Naive thymus-derived CD4-positive, alpha-beta T cell (primary cell): ENCODE measurements around the gene TIMP4. TPM values are rescaled to one million over a fixed set of nuclear protein-coding genes. Genes with fewer than 3 reads are reported as not detected.

Experiments used
- ATAC-seq: fragments of 150-1000 bp; cut with Tn5 transposase; 2 replicates; pipeline ENCODE4 v1.10.0; 2021; ENCODE audit warnings: mild to moderate bottlenecking, moderate library complexity
- CTCF ChIA-PET: fragments of 350-600 bp; sonication (Branson Sonifier 250); formaldehyde crosslinking; loops from one replicate; lab custom pipeline; 2021; ENCODE audit warnings: antibody characterized with exemption; lab: Charles Lee
- POLR2A ChIA-PET: fragments of 350-600 bp; sonication (Branson Sonifier 250); formaldehyde crosslinking; loops from one replicate; lab custom pipeline; 2021; ENCODE audit warnings: antibody characterized with exemption, inconsistent platforms; lab: Charles Lee
- DNase-seq, 9 donors: peaks; one replicate each; pipeline versions ENCODE4 v3.0.0 to v3.0.0-alpha.2; 2020 to 2022; ENCODE audit warnings: mixed read lengths in 1 of 9
- H3K27ac ChIP-seq: one replicate; pipeline ENCODE4 v1.7.0; 2013; ENCODE audit warnings: mild to moderate bottlenecking, low read depth, low read length, moderate library complexity
- H3K27me3 ChIP-seq, 2 donors: one replicate each; pipeline ENCODE4 v1.7.0; 2013; ENCODE audit warnings: low read length in 2 of 2, mild to moderate bottlenecking in 2 of 2, moderate library complexity in 2 of 2; ENCODE audit not compliant: control insufficient read depth in 2 of 2, insufficient read depth in 2 of 2
- H3K36me3 ChIP-seq, 3 experiments: 1 replicate in 2 of 3; 2 replicates in 1 of 3; pipeline ENCODE4 v1.7.0; 2013; ENCODE audit warnings: low read length in 3 of 3, mild to moderate bottlenecking in 3 of 3, moderate library complexity in 1 of 3; ENCODE audit not compliant: insufficient read depth in 3 of 3, control insufficient read depth in 2 of 3
- H3K4me1 ChIP-seq, 2 donors: one replicate each; pipeline ENCODE4 v1.7.0; 2013; ENCODE audit warnings: low read length in 2 of 2, mild to moderate bottlenecking in 2 of 2, moderate library complexity in 1 of 2; ENCODE audit not compliant: control insufficient read depth in 2 of 2, insufficient read depth in 2 of 2
- H3K4me3 ChIP-seq: 2 replicates; pipeline ENCODE4 v1.7.0; 2013; ENCODE audit warnings: mild to moderate bottlenecking, low read length
- H3K9me3 ChIP-seq, 3 experiments: 1 replicate in 2 of 3; 2 replicates in 1 of 3; pipeline ENCODE4 v1.7.0; 2013; ENCODE audit warnings: low read length in 3 of 3; ENCODE audit not compliant: control insufficient read depth in 2 of 3
- H3K27ac Mint-ChIP-seq, 9 donors: one replicate each; pipeline ENCODE4 v1.8.0; 2020 to 2022; ENCODE audit warnings: mixed read lengths in 9 of 9, mild to moderate bottlenecking in 8 of 9, moderate library complexity in 5 of 9, inconsistent platforms in 2 of 9
- H3K27me3 Mint-ChIP-seq, 5 donors: one replicate each; pipeline ENCODE4 v1.8.0; 2021 to 2022; ENCODE audit warnings: mixed read lengths in 5 of 5, mild to moderate bottlenecking in 1 of 5
- H3K36me3 Mint-ChIP-seq, 5 donors: one replicate each; pipeline ENCODE4 v1.8.0; 2020 to 2022; ENCODE audit warnings: mixed read lengths in 5 of 5, mild to moderate bottlenecking in 3 of 5, inconsistent platforms in 1 of 5
- H3K4me1 Mint-ChIP-seq, 7 donors: one replicate each; pipeline ENCODE4 v1.8.0; 2020 to 2022; ENCODE audit warnings: mixed read lengths in 7 of 7, mild to moderate bottlenecking in 3 of 7, inconsistent platforms in 1 of 7
- H3K4me3 Mint-ChIP-seq, 10 donors: one replicate each; pipeline ENCODE4 v1.8.0; 2020 to 2022; ENCODE audit warnings: mild to moderate bottlenecking in 10 of 10, mixed read lengths in 10 of 10, moderate library complexity in 6 of 10, inconsistent platforms in 2 of 10
- H3K9me3 Mint-ChIP-seq, 11 donors: one replicate each; pipeline ENCODE4 v1.8.0; 2020 to 2022; ENCODE audit warnings: mixed read lengths in 11 of 11, mild to moderate bottlenecking in 4 of 11, inconsistent platforms in 1 of 11, moderate library complexity in 1 of 11
- intact Hi-C, 2 donors: fragments of 100-400 bp; cut with micrococcal nuclease; formaldehyde crosslinking; loops; one replicate each; pipeline ENCODE4 v1.15.1; 2023
- polyA plus RNA-seq, 2 donors: library from polyadenylated mRNA; unstranded; fragments of 300-500 nt; fragmentation: Illumina TruSeq; gene quantifications; one replicate each; pipeline ENCODE4 v1.2.3, GENCODE V29; 2021
- total RNA-seq, 6 experiments: library from RNA in 5 of 6; stranded (reverse) in 5 of 6; gene quantifications; 1 replicate in 5 of 6; 2 replicates in 1 of 6; pipeline ENCODE4 v1.2.3 and lab custom pipeline; 2021 to 2026

TIMP4 gene
- not detected for total RNA-seq
- polyA plus RNA-seq, result under 1 TPM in 1 of 2 donors, not detected in 1; 0.53 TPM
- not detected for total RNA-seq (lab: John Stamatoyannopoulos, UW)

- Mint-ChIP-seq H3K4me3 (peak within 1 kb of the TSS in 8 of 10 donors; percentile 8 to 64 (median 28)), H3K27ac (no peak within 1 kb of the TSS)
- ATAC-seq, result peak; percentile 53
Measured at GRCh38 chr3:12158387-12159226, at the start of gene TIMP4. TSS of gene TIMP4 (minus strand) at chr3:12158912. CDS start at chr3:12158840, 72 bp downstream.

DNA sequence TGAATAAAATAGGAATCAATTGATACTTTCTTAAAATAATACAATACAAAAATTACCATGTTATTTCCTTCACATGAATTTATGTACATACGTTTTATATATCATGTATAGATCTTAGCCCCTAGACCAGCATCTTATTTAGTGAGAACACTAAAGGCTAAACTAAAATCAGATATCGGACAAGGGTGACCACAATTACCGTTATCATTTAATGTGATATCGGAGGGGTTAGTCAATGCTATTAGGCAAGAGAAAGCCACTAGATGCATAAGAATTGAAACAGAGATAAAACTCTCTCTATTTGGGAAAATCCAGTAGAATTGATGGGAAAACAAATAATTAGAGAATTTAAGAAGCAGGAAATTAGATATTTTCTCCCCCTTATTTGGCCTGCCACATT lies 46.5 kb upstream of the TIMP4 start:
- ATAC-seq (no peak), DNase-seq (no peak)
- no peak overlapping the region for H3K4me3 ChIP-seq
- no peak overlapping the region for H3K4me3 Mint-ChIP-seq
- peaks cover 0 to 4% (median 0%) of the 10 kb centered on the region in 5 donors for H3K36me3 Mint-ChIP-seq
- no peak overlapping the region for H3K27ac ChIP-seq
- H3K27me3 ChIP-seq, result no peaks in the 10 kb centered on the region
- H3K27me3 Mint-ChIP-seq, result peaks cover 6 to 18% (median 10%) of the 10 kb centered on the region in 5 donors
- no peaks in the 10 kb centered on the region for H3K36me3 ChIP-seq
- H3K9me3 ChIP-seq, result no peaks in the 10 kb centered on the region
- no peak overlapping the region for H3K27ac Mint-ChIP-seq
- no peaks in the 10 kb centered on the region for H3K4me1 ChIP-seq
- intact Hi-C loops, result no loop called here
- H3K9me3 Mint-ChIP-seq, result peaks cover 0 to 5% (median 0%) of the 10 kb centered on the region in 11 donors
- POLR2A ChIA-PET, result no interaction called here
- CTCF ChIA-PET, result no interaction called here
- H3K4me1 Mint-ChIP-seq, result peaks cover 0 to 1% (median 0%) of the 10 kb centered on the region in 7 donors

More at GRCh38 chr3:12158387-12159226, at the start of gene TIMP4:
- Mint-ChIP-seq H3K4me1 (peaks cover 0 to 8% (median 5%) of the 10 kb centered on the region in 7 donors), H3K9me3 (no peaks in the 10 kb centered on the region), H3K27me3 (peaks cover 11 to 29% (median 16%) of the 10 kb centered on the region in 5 donors), H3K36me3 (no peaks in the 10 kb centered on the region)
- intact Hi-C loops, result no loop called here
- no peaks in the 10 kb centered on the region for H3K36me3 ChIP-seq
- no peaks in the 10 kb centered on the region for H3K4me1 ChIP-seq
- H3K27ac ChIP-seq, result no peak within 1 kb of the TSS
- H3K4me3 ChIP-seq, result no peak within 1 kb of the TSS
- H3K27me3 ChIP-seq, result no peaks in the 10 kb centered on the region
- no peak for DNase-seq
- no peaks in the 10 kb centered on the region for H3K9me3 ChIP-seq
- ChIA-PET POLR2A (no interaction called here), CTCF (no interaction called here)

GRCh38 chr3:12201813-12202212 lies 43.1 kb upstream of the TIMP4 start:
- no peak overlapping the region for H3K27ac Mint-ChIP-seq
- ChIA-PET POLR2A (no interaction called here), CTCF (interaction anchor here (0.7 kb wide), 1 partner anchor 113 kb away, joined by 5 read pairs; no protein-coding TSS in a partner anchor)
- H3K4me3 ChIP-seq, result no peak overlapping the region
- H3K27me3 Mint-ChIP-seq, result peaks cover 0 to 9% (median 6%) of the 10 kb centered on the region in 5 donors
- intact Hi-C loops, result no loop called here
- no peaks in the 10 kb centered on the region for H3K36me3 ChIP-seq
- H3K27me3 ChIP-seq, result no peaks in the 10 kb centered on the region
- ATAC-seq (no peak), DNase-seq (no peak)
- H3K4me1 ChIP-seq, result no peaks in the 10 kb centered on the region
- H3K27ac ChIP-seq, result no peak overlapping the region
- H3K4me1 Mint-ChIP-seq, result peaks cover 0 to 8% (median 0%) of the 10 kb centered on the region in 7 donors
- no peaks in the 10 kb centered on the region for H3K36me3 Mint-ChIP-seq
- H3K9me3 ChIP-seq, result no peaks in the 10 kb centered on the region
- no peak overlapping the region for H3K4me3 Mint-ChIP-seq
- no peaks in the 10 kb centered on the region for H3K9me3 Mint-ChIP-seq

- no peaks in the 10 kb centered on the region for H3K27me3 ChIP-seq
- H3K36me3 ChIP-seq, result no peaks in the 10 kb centered on the region
- intact Hi-C loops, result no loop called here
- Mint-ChIP-seq H3K27ac (no peak overlapping the region), H3K4me3 (no peak overlapping the region), H3K9me3 (no peaks in the 10 kb centered on the region), H3K27me3 (peaks cover 0 to 9% (median 6%) of the 10 kb centered on the region in 5 donors), H3K4me1 (peaks cover 0 to 33% (median 0%) of the 10 kb centered on the region in 7 donors), H3K36me3 (no peaks in the 10 kb centered on the region)
- ATAC-seq (no peak), DNase-seq (no peak)
- no peak overlapping the region for H3K27ac ChIP-seq
- ChIA-PET CTCF (no interaction called here), POLR2A (no interaction called here)
- H3K4me1 ChIP-seq, result no peaks in the 10 kb centered on the region
- H3K4me3 ChIP-seq, result no peak overlapping the region
- H3K9me3 ChIP-seq, result no peaks in the 10 kb centered on the region
Measured at GRCh38 chr3:12198301-12198700, 39.6 kb upstream of the TIMP4 start.

- Histone ChIP-seq H3K27me3 (no peaks in the 10 kb centered on the region), H3K36me3 (no peaks in the 10 kb centered on the region), H3K9me3 (no peaks in the 10 kb centered on the region), H3K4me3 (no peak overlapping the region), H3K27ac (no peak overlapping the region), H3K4me1 (no peaks in the 10 kb centered on the region)
- ATAC-seq, result no peak
- DNase-seq, result no peak
- Mint-ChIP-seq H3K4me1 (peaks cover 0 to 33% (median 0%) of the 10 kb centered on the region in 7 donors), H3K9me3 (no peaks in the 10 kb centered on the region), H3K4me3 (no peak overlapping the region), H3K27me3 (peaks cover 0 to 9% (median 4%) of the 10 kb centered on the region in 5 donors), H3K36me3 (no peaks in the 10 kb centered on the region), H3K27ac (no peak overlapping the region)
- intact Hi-C loops, result no loop called here
- ChIA-PET CTCF (no interaction called here), POLR2A (no interaction called here)
Measured at GRCh38 chr3:12197475-12197874, 38.8 kb upstream of the TIMP4 start.

DNA sequence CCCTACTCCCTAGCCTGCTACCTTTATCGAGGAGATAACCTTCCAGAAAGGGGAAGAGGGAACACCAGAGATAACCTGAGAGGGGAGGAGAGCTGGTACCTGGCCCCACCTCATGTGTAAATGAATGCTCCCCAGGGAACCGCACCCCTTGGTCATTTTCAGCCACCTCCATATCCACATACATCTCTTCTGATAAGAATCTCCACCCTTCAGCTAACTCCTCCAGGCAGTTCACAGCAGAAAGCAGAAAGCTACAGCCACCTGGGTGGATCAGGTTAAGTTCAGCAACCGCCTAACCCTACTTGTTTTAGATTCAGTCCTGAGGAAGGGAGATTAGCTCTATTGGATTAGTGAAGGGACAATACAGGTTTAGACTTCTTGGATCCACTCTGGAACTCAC lies 38.0 kb upstream of the TIMP4 start:
- POLR2A ChIA-PET, result no interaction called here
- intact Hi-C loops, result no loop called here
- Histone ChIP-seq H3K4me1 (no peaks in the 10 kb centered on the region), H3K27me3 (no peaks in the 10 kb centered on the region), H3K27ac (no peak overlapping the region), H3K36me3 (no peaks in the 10 kb centered on the region), H3K9me3 (no peaks in the 10 kb centered on the region), H3K4me3 (no peak overlapping the region)
- ATAC-seq (no peak), DNase-seq (no peak)
- CTCF ChIA-PET, result interaction anchor here (0.6 kb wide), 1 partner anchor 25 kb away, joined by 3 read pairs; no protein-coding TSS in a partner anchor
- peaks cover 0 to 9% (median 0%) of the 10 kb centered on the region in 5 donors for H3K27me3 Mint-ChIP-seq
- H3K9me3 Mint-ChIP-seq, result no peaks in the 10 kb centered on the region
- H3K4me1 Mint-ChIP-seq, result peaks cover 0 to 33% (median 0%) of the 10 kb centered on the region in 7 donors
- no peaks in the 10 kb centered on the region for H3K36me3 Mint-ChIP-seq
- H3K27ac Mint-ChIP-seq, result no peak overlapping the region
- no peak overlapping the region for H3K4me3 Mint-ChIP-seq
